Ishikawa (cell line): ENCODE results near the gene CBX5.

Source experiments
- CEBPB ChIP-seq: IDR thresholded peaks from 2 replicates; pipeline ENCODE4 v1.6.1; 2012
- CREB1 ChIP-seq: IDR thresholded peaks from 2 replicates; pipeline ENCODE4 v1.6.1; 2012; ENCODE audit warnings: low read depth
- EP300 ChIP-seq: IDR thresholded peaks from 2 replicates; pipeline ENCODE4 v1.6.1; 2012; ENCODE audit warnings: borderline replicate concordance
- FOXM1 ChIP-seq: IDR thresholded peaks from 2 replicates; pipeline ENCODE4 v1.6.1; 2012; ENCODE audit warnings: low read depth, borderline replicate concordance
- NFIC ChIP-seq: IDR thresholded peaks from 2 replicates; pipeline ENCODE4 v1.6.1; 2012
- RAD21 ChIP-seq: IDR thresholded peaks from 2 replicates; pipeline ENCODE4 v1.6.1; 2012; ENCODE audit warnings: low read depth
- TAF1 ChIP-seq: IDR thresholded peaks from 2 replicates; pipeline ENCODE4 v1.6.1; 2012; ENCODE audit warnings: low read depth, mild to moderate bottlenecking
- TCF12 ChIP-seq: IDR thresholded peaks from 2 replicates; pipeline ENCODE4 v1.6.1; 2012; ENCODE audit warnings: low read depth
- TEAD4 ChIP-seq: IDR thresholded peaks from 2 replicates; pipeline ENCODE4 v1.6.1; 2012
- YY1 ChIP-seq: IDR thresholded peaks from 2 replicates; pipeline ENCODE4 v1.6.1; 2012; ENCODE audit warnings: low read depth
- ZBTB7A ChIP-seq: IDR thresholded peaks from 2 replicates; pipeline ENCODE4 v1.6.1; 2012; ENCODE audit warnings: low read depth
- TF ChIP-seq, protein P1 (sequence below): IDR thresholded peaks from 2 replicates; pipeline ENCODE4 v1.6.1; 2012; ENCODE audit warnings: low read depth, mild to moderate bottlenecking
- TF ChIP-seq, protein P2 (sequence below): IDR thresholded peaks from 2 replicates; pipeline ENCODE4 v1.6.1; 2012

DNA sequence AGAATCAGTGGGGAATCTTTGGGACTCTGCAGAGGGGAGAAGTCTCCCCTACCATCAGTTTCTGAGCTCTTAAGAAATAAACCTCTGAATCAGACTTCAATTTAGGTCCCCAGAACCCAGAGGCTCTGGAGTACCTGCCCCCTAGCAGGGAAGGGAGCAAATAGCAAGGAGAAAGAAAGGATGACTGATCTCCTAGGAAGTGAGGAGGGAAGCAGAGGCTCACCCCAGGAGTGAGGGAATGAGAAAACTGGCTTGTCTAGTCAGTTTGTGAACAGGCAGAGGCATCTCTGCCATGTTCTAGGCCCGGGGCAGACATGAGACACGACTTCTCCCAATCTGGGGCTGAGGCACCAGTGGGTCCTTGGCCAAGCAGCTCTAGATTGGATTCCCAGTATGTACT is 66.8 kb downstream of the CBX5 start:
- no peak for TF ChIP-seq NFIC
- no peak for TF ChIP-seq TCF12
- TF ChIP-seq, protein P1, sequence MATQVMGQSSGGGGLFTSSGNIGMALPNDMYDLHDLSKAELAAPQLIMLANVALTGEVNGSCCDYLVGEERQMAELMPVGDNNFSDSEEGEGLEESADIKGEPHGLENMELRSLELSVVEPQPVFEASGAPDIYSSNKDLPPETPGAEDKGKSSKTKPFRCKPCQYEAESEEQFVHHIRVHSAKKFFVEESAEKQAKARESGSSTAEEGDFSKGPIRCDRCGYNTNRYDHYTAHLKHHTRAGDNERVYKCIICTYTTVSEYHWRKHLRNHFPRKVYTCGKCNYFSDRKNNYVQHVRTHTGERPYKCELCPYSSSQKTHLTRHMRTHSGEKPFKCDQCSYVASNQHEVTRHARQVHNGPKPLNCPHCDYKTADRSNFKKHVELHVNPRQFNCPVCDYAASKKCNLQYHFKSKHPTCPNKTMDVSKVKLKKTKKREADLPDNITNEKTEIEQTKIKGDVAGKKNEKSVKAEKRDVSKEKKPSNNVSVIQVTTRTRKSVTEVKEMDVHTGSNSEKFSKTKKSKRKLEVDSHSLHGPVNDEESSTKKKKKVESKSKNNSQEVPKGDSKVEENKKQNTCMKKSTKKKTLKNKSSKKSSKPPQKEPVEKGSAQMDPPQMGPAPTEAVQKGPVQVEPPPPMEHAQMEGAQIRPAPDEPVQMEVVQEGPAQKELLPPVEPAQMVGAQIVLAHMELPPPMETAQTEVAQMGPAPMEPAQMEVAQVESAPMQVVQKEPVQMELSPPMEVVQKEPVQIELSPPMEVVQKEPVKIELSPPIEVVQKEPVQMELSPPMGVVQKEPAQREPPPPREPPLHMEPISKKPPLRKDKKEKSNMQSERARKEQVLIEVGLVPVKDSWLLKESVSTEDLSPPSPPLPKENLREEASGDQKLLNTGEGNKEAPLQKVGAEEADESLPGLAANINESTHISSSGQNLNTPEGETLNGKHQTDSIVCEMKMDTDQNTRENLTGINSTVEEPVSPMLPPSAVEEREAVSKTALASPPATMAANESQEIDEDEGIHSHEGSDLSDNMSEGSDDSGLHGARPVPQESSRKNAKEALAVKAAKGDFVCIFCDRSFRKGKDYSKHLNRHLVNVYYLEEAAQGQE, result no peak
- no peak for TF ChIP-seq YY1
- no peak for TF ChIP-seq EP300
- no peak for TF ChIP-seq CEBPB
- TF ChIP-seq, protein P2, sequence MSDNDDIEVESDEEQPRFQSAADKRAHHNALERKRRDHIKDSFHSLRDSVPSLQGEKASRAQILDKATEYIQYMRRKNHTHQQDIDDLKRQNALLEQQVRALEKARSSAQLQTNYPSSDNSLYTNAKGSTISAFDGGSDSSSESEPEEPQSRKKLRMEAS, result no peak
- no peak for TF ChIP-seq RAD21
- no peak for TF ChIP-seq FOXM1
- TF ChIP-seq TAF1, result no peak
- TF ChIP-seq CREB1, result no peak
- no peak for TF ChIP-seq TEAD4
- no peak for TF ChIP-seq ZBTB7A
